SK-N-SH (cell line): ENCODE measurements around the gene HUNK.

Source experiments
- EZH2phosphoT487 ChIP-seq: fragments of 200-600 bp; sonication (generic); IDR thresholded peaks from 2 replicates; pipeline ENCODE4 v1.6.1; 2017; ENCODE audit warnings: low read depth, mixed run types, mild to moderate bottlenecking, antibody characterized with exemption, moderate library complexity, borderline replicate concordance
- RFX5 ChIP-seq: IDR thresholded peaks from 2 replicates; pipeline ENCODE4 v1.6.1; 2012; ENCODE audit warnings: mild to moderate bottlenecking, improper control_type of control experiment, low read length
- TCF12 ChIP-seq: IDR thresholded peaks from 2 replicates; pipeline ENCODE4 v1.4.0; 2012
- TF ChIP-seq, protein P1 (sequence below): fragments of 200-600 bp; sonication (generic); IDR thresholded peaks from 2 replicates; pipeline ENCODE4 v1.6.1; 2017; ENCODE audit warnings: antibody characterized with exemption, mild to moderate bottlenecking, moderate library complexity

- TF ChIP-seq EZH2phosphoT487 (no peak), TCF12 (no peak), RFX5 (no peak)
- TF ChIP-seq, protein P1, sequence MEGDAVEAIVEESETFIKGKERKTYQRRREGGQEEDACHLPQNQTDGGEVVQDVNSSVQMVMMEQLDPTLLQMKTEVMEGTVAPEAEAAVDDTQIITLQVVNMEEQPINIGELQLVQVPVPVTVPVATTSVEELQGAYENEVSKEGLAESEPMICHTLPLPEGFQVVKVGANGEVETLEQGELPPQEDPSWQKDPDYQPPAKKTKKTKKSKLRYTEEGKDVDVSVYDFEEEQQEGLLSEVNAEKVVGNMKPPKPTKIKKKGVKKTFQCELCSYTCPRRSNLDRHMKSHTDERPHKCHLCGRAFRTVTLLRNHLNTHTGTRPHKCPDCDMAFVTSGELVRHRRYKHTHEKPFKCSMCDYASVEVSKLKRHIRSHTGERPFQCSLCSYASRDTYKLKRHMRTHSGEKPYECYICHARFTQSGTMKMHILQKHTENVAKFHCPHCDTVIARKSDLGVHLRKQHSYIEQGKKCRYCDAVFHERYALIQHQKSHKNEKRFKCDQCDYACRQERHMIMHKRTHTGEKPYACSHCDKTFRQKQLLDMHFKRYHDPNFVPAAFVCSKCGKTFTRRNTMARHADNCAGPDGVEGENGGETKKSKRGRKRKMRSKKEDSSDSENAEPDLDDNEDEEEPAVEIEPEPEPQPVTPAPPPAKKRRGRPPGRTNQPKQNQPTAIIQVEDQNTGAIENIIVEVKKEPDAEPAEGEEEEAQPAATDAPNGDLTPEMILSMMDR: no peak
Observed at GRCh38 chr21:31957631-31958030, 84.8 kb downstream of the HUNK start.
